ENCODE measurements around the gene INAVA. TPM values are rescaled to one million over a fixed set of nuclear protein-coding genes. Genes with fewer than 3 reads are reported as not detected.

INAVA gene
- total RNA-seq, 6 experiments from 2014 or later = not detected

DNA sequence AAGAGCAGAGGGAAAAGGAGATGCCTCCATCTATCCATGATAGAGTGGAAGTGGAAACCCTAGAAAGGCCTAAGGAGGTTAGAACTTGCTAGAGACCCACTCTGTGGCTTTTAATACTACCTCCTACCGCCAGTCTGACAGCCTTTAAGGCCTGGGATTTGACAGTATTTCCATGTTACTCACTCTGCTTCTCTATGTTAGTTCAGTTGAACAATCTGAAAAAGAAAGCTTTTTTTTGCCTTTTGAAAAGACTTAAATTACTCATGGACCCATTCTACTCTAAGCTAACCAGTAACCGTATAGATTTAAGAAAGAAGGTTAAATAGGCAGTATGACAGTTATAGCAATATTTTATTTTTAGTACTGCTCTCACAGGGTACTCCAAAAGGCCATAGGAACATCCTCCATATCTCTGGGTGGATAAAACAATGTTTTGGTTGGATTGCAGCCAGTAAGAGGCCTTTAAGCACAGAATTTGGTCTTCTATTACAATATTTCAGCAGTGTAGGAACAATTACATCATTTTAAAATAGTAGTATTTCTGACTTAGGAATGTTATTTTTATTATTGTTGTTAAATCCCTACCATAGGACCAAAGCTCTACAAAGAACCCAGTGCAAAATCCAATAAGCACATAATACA lies 37.9 kb upstream of the INAVA start:
- TF ChIP-seq, protein P1, sequence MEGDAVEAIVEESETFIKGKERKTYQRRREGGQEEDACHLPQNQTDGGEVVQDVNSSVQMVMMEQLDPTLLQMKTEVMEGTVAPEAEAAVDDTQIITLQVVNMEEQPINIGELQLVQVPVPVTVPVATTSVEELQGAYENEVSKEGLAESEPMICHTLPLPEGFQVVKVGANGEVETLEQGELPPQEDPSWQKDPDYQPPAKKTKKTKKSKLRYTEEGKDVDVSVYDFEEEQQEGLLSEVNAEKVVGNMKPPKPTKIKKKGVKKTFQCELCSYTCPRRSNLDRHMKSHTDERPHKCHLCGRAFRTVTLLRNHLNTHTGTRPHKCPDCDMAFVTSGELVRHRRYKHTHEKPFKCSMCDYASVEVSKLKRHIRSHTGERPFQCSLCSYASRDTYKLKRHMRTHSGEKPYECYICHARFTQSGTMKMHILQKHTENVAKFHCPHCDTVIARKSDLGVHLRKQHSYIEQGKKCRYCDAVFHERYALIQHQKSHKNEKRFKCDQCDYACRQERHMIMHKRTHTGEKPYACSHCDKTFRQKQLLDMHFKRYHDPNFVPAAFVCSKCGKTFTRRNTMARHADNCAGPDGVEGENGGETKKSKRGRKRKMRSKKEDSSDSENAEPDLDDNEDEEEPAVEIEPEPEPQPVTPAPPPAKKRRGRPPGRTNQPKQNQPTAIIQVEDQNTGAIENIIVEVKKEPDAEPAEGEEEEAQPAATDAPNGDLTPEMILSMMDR (IDR thresholded peaks at IDR 0.05) = no peak
- Mint-ChIP-seq H3K4me1 (ENCODE audit: low read depth) (no peaks in the 10 kb centered on the region), H3K27ac (no peak overlapping the region), H3K27me3 (ENCODE audit: insufficient read depth) (no peaks in the 10 kb centered on the region), H3K36me3 (ENCODE audit: low read depth) (peaks cover 23% of the 10 kb centered on the region), H3K4me3 (no peak overlapping the region), H3K9me3 (no peaks in the 10 kb centered on the region)
- DNase-seq = no peak

DNA sequence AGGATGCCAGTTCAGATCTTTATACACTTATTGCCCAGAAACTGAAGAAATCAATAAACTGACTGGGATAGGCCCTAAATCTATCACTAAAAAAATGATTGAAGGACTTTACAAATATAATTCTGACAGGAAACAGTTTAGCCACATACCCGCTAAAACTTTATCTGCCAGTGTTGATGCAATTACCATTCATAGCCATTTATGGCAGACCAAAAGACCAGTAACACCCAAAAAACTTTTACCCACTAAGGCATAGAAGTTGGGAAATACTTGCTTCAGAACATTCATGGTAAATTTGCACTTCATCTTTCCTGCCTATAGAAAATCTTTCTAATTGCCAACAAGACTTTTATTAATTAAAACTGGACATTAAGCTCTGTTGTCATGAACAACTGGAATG lies 36.9 kb upstream of the INAVA start:
- Mint-ChIP-seq H3K36me3 (ENCODE audit: low read depth) (peaks cover 27% of the 10 kb centered on the region), H3K27me3 (ENCODE audit: insufficient read depth) (no peaks in the 10 kb centered on the region), H3K4me3 (no peak overlapping the region), H3K9me3 (no peaks in the 10 kb centered on the region), H3K27ac (no peak overlapping the region), H3K4me1 (ENCODE audit: low read depth) (no peaks in the 10 kb centered on the region)
- TF ChIP-seq, protein P1 (IDR thresholded peaks at IDR 0.05) = no peak
- DNase-seq = no peak

DNA sequence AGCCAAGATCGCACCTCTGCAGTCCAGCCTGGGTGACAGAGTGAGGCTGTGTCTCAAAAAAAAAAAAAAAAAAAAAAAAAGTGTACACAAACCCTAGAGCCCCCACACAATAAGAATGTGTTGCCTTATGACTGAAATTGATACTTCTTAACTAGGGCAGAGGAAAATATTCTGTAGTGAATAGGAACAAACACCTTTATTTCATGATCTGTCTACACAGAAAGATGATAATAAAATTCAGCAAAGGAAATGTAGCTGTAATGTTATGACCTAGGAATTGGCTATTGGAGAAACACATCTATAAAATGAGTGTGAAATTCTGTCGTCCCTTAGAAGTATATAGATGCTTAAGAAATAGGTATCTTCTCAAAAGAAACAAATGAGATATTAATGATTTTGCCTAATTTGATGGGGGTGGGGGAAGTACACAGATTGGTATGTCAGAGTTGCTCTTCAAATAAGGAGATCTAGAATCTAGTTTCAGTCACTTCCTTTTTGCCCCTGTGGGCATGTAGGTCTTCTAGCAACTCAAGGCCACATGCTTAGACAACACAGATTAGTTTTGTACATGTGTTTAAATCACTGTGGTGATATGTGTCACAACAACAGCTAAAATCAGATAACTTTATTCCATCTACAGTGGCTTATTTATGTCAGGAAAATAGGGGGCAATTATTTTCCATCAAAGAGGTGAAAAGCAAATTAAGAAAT lies 32.6 kb upstream of the INAVA start:
- Mint-ChIP-seq H3K4me3 (no peak overlapping the region), H3K27me3 (ENCODE audit: insufficient read depth) (peaks cover 2% of the 10 kb centered on the region; the same call in 1 of the 2 replicates), H3K27ac (no peak overlapping the region), H3K36me3 (ENCODE audit: low read depth) (peaks cover 28% of the 10 kb centered on the region), H3K4me1 (ENCODE audit: low read depth) (0 out of 2 replicates have a peak, but pooled peaks cover 7% of the 10 kb centered on the region), H3K9me3 (no peaks in the 10 kb centered on the region)
- no peak for DNase-seq
- TF ChIP-seq, protein P1 (IDR thresholded peaks at IDR 0.05) = no peak

DNA sequence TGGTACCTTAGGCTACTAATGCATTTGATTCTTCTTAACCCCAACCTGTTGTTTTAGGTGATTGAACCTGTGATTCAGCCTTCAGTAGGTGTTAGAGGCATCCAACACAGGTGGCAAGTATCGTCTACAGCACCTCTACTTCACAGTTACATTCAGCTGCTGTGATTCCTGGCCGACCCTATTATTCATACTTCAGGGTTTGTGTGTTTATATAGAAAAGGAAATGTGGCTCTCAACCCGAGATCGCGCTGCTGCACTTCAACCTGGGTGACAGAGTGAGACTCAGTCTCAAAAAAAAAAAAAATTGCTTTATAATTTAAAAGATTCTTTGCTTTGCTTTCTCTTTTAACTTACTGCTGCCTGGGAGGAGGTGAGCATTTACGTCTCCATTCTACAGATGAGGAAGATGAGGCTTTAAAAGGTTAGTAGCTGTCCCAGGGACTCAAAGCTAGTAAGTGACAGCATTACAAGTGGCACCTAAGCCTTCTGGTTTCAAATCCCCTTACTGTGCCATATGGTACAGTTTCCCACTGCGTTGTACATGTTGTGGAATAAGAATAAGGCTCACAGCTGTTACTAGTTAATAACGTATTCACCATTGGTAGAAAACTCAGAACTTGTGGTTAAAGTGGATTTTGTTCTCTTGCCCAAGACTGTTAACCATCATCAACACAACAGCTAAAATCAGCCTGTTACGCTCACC lies 31.8 kb upstream of the INAVA start:
- TF ChIP-seq, protein P1 (IDR thresholded peaks at IDR 0.05) = no peak
- Mint-ChIP-seq H3K27ac (no peak overlapping the region), H3K4me3 (no peak overlapping the region), H3K4me1 (ENCODE audit: low read depth) (0 out of 2 replicates have a peak, but pooled peaks cover 7% of the 10 kb centered on the region), H3K27me3 (ENCODE audit: insufficient read depth) (peaks cover 5% of the 10 kb centered on the region; the same call in 1 of the 2 replicates), H3K9me3 (no peaks in the 10 kb centered on the region), H3K36me3 (ENCODE audit: low read depth) (peaks cover 23% of the 10 kb centered on the region)
- no peak for DNase-seq

DNA sequence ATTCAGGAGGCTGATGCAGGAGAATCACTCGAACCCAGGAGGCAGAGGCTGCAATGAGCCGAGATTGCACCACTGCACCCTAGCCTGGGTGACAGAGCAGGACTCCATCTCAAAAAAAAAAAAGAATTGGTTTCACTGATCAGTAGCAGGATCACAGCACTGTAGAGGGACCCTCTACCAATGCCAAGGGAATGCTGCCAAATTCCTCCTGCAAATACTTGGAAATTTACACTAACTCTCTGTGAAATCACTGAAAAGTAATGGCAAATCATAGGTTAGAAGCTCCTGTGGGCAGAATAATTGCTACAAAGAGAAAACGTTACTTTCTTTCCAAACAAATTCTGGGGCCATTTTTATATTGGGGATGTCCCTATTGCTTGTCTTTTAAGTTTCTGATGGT lies 28.6 kb upstream of the INAVA start:
- Mint-ChIP-seq H3K4me3 (no peak overlapping the region), H3K4me1 (ENCODE audit: low read depth) (0 out of 2 replicates have a peak, but pooled peaks cover 7% of the 10 kb centered on the region), H3K27ac (no peak overlapping the region), H3K9me3 (no peaks in the 10 kb centered on the region), H3K27me3 (ENCODE audit: insufficient read depth) (peaks cover 10% of the 10 kb centered on the region), H3K36me3 (ENCODE audit: low read depth) (peaks cover 23% of the 10 kb centered on the region)
- TF ChIP-seq, protein P1 (IDR thresholded peaks at IDR 0.05) = no peak
- no peak for DNase-seq

Measured in HFFc6 (cell line).